Suprapubic skin (tissue), 3 donors: ENCODE measurements around the gene ADAMTS13.

Experiments
- EP300 ChIP-seq: sonication (generic); formaldehyde crosslinking; IDR thresholded peaks from one replicate; pipeline ENCODE4 v1.6.1; 2017; ENCODE audit warnings: antibody characterized with exemption
- POLR2A ChIP-seq, 2 donors: fragments of 450-650 bp; IDR thresholded peaks; one replicate each; pipeline ENCODE4 v1.6.1; 2017; ENCODE audit warnings: antibody characterized with exemption in 2 of 2, mild to moderate bottlenecking in 2 of 2, moderate library complexity in 2 of 2
- TF ChIP-seq, protein P1 (sequence below), 2 donors: fragments of 200-600 bp in 1 of 2; fragments of 450-650 bp in 1 of 2; sonication (generic) in 1 of 2; IDR thresholded peaks; one replicate each; pipeline ENCODE4 v1.5.1; 2016 to 2019; ENCODE audit warnings: antibody characterized with exemption in 2 of 2, mild to moderate bottlenecking in 1 of 2, moderate library complexity in 1 of 2

DNA sequence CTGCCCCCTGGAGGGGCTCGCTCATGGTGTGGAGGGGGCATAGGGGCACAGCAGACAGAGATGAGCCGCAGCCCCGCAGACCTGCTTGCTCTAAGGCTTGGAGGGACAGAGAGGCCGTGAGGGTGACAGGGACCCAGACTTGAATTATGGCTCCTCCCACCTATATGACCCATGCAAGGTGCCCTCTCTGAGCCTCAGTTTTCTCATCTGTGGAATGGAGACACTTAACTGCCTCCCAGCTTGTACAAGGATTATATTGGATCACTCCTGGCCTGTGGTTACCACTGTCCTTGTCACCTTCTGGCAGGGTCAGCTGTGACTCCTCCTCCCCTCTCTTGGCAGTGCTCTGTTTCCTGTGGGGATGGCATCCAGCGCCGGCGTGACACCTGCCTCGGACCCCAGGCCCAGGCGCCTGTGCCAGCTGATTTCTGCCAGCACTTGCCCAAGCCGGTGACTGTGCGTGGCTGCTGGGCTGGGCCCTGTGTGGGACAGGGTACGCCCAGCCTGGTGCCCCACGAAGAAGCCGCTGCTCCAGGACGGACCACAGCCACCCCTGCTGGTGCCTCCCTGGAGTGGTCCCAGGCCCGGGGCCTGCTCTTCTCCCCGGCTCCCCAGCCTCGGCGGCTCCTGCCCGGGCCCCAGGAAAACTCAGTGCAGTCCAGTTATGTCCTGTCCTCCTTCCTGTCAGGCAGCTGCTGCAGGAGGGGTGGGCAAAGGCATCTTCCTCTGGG is 32.9 kb downstream of the ADAMTS13 start:
- TF ChIP-seq EP300 (no peak), POLR2A (IDR thresholded peaks at IDR 0.05) (no peak)
- TF ChIP-seq, protein P1, sequence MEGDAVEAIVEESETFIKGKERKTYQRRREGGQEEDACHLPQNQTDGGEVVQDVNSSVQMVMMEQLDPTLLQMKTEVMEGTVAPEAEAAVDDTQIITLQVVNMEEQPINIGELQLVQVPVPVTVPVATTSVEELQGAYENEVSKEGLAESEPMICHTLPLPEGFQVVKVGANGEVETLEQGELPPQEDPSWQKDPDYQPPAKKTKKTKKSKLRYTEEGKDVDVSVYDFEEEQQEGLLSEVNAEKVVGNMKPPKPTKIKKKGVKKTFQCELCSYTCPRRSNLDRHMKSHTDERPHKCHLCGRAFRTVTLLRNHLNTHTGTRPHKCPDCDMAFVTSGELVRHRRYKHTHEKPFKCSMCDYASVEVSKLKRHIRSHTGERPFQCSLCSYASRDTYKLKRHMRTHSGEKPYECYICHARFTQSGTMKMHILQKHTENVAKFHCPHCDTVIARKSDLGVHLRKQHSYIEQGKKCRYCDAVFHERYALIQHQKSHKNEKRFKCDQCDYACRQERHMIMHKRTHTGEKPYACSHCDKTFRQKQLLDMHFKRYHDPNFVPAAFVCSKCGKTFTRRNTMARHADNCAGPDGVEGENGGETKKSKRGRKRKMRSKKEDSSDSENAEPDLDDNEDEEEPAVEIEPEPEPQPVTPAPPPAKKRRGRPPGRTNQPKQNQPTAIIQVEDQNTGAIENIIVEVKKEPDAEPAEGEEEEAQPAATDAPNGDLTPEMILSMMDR (IDR thresholded peaks at IDR 0.05): no peak
